ENCODE measurements around the gene TRMT6.

The TRMT6 gene

DNA sequence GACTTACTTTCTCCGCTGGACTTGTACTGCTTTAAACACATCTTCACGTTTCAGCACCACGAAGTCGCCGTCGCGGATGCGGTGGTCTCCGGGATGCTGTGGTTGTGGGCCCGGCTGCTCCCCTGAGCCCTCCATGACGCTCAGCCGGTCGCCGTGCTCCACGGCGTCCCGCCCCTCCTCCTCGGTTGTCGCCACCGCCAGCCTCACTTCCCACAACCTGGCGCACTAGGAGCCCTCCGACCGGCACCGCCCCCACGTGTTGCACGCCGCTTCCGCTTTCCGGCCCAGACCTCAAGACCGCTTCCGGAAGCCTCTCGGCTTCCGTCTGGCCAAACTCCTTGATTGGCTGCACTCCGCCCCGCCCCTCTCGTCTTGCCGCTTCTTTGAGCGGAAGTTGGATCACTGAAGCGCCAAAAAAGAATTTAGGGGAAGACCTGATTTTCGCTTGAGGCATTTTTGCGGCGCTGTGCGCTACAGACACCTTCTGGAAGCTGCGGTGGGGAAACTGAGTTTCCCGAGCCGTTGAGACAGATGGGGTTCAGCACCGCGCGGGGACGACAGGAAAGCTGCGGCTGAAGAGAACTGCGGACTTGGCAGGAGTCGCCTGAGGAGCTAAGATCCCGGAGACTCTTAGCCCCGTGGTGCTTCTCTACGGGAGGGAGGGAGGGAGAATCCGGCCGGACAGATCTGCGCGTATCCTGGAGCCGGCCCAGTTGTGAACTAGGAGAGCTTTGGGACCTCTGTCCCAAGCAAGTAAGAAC lies at the start of gene TRMT6, which contains the start of gene MCM8:
Gene TRMT6, minus strand, starts transcription at position 263 of the 761 bp plus-strand sequence. Its CDS starts 128 bp downstream, at position 135.
Gene MCM8, plus strand, starts transcription at position 382 of the 761 bp plus-strand sequence. CDS start 1,364 bp downstream, outside the sequence.
- DNase-seq = peak; percentile 97

- DNase-seq = no peak
Measured at GRCh38 chr20:5999783-6000182, 49.5 kb upstream of the TRMT6 start.

DNA sequence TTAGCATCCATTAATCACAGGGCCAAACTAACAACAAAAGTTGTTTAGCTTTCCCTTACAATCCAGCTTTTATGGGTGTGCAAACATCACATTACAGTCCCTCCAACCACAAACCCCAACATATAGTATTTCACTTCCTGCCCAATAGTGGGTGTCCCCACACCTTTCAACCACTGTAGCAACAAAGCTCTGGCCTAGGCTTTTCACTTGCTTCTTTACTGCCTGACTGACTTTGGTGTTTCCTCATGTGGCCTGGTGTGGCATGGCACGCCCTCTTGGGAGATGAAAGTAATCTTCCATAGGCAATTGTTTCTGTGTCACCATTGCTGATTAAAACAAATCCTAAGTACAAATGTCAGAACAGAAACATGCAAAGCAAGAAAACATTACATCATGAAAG lies 46.4 kb upstream of the TRMT6 start:
- no peak for DNase-seq

GRCh38 chr20:5991623-5992441 lies 41.5 kb upstream of the TRMT6 start:
- no peak for DNase-seq

GRCh38 chr20:5990946-5991345 lies 40.6 kb upstream of the TRMT6 start:
- DNase-seq = no peak

GRCh38 chr20:5989539-5989938 lies 39.2 kb upstream of the TRMT6 start:
- DNase-seq = no peak

GRCh38 chr20:5987383-5987782 lies 37.0 kb upstream of the TRMT6 start:
- DNase-seq = no peak

DNA sequence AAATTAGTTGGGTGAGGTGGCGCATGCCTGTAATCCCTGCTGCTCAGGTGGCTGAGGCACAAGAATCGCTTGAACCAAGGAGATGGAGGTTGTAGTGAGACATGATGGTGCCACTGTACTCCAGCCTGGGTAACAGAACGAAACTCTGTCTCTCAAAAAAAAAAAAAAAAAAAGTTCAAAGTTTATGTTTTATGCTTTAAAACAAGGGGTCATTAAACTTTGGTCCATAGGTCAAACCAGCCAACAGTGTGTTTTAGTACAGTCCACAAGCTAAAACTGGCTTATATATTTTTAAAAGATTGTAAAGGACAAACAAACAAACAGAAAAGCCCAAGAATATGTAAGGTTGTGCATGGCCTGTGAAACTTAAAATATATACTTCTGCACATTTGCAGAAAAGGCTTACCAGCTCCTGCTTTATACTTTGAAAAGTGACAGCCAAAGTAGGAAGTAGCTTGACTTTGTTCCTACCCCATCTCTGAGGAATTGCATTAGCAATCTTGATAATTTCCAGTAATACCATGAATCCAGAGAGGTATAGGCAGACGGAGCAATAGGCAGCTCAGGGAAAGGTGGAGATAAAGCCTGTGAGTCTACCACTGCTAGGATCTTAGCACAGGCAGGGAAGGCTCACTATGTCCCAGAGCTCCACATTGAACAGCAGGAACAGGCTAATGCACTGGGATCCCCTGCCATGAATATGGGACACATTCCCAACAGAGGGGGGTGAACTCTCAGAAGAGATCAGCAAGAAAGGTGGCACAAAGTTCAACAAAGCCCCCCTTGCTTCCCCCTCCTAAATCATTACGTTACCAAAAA lies 30.6 kb upstream of the TRMT6 start:
- DNase-seq = no peak

GRCh38 chr20:5979801-5980200 lies 29.5 kb upstream of the TRMT6 start:
- DNase-seq = no peak

- no peak for DNase-seq
Measured at GRCh38 chr20:5977975-5978374, 27.6 kb upstream of the TRMT6 start.

- DNase-seq = no peak
Measured at GRCh38 chr20:5977223-5977622, 26.9 kb upstream of the TRMT6 start.

- no peak for DNase-seq
Measured at GRCh38 chr20:5975778-5976177, 25.4 kb upstream of the TRMT6 start.

GRCh38 chr20:5974531-5974930 lies 24.2 kb upstream of the TRMT6 start:
- no peak for DNase-seq

- no peak for DNase-seq
Measured at GRCh38 chr20:5973971-5974370, 23.6 kb upstream of the TRMT6 start.

- no peak for DNase-seq
Measured at GRCh38 chr20:5973172-5973571, 22.8 kb upstream of the TRMT6 start.

DNA sequence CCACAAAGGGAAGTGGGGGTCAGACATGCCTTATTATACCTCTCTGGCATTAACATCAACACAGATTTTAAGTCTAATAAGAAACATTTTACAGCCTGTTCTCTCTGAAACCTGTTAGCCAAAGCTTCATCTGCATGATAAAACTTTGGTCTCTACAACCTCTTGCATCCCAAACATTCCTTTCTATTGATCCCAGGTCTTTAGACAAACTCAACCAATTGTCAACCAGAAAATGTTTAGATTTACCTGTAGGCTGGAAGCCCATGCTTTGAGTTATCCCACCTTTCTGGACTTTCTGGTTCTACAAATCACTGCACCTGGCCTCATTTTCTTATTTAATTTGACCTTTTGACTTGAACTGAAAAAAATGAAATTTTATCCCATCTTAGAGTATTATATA lies 20.9 kb upstream of the TRMT6 start:
- DNase-seq = no peak

DNA sequence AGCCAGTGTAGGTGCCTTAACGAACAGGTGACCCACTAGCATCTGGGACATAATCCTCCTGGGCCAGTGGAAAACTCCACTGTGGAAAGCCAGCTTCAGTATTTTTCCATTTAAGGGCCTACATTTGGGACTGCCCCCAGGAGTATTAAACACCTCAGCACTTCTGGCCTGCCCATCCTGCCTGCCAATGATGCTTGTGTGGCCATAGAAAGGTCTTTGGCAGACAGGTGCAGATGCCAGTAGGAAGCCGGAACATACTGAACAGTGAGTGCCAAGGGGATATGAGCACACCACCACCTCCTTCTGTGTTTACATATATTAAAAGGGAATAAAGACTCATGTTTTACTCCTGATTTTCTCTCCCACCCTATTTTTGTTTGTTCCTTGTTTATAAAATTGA lies 20.0 kb upstream of the TRMT6 start:
- no peak for DNase-seq

DNA sequence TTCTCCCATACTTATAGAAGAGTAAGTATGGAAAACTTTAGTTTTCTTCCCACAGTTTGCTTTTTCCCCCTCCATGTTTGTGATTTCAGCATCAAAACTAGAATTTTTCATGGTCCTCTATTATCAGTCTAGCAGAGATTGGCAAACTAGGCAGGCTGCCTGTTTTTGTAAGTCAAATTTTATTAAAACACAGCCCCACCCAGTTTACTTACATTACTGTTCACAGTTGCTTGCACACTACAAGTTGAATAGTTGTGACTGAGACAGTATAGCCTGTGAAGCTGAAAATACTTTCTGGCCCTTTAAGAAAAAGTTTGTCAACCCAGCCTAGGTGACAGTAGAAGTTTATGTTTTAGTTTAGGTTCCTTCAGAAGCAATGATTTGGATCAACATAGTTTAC lies 19.6 kb upstream of the TRMT6 start:
- no peak for DNase-seq

DNA sequence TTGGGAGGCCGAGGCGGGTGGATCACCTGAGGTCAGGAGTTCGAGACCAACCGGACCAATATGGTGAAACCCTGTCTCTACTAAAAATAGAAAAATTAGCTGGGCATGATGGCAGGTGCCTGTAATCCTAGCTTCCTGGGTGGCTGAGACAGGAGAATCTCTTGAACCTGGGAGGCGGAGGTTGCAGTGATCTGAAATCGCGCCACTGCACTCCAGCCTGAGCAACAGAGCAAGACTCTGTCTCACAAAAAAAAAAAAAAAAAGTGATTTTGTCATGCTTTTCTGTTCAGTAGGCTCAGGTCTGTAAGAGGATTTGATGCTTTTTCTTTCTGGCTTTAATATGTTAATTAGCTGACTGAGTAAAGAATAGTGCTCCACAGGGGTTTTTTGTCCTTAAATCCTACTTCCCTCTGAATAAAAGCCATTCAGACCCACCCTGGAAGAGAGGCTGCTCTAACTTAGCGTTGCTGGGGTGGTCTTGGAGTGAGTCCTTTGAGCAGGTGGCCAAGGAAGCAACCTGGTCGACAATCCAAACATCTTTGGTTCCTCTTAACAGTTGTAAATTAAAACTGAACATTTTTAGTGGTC lies 19.1 kb upstream of the TRMT6 start:
- DNase-seq = no peak

DNA sequence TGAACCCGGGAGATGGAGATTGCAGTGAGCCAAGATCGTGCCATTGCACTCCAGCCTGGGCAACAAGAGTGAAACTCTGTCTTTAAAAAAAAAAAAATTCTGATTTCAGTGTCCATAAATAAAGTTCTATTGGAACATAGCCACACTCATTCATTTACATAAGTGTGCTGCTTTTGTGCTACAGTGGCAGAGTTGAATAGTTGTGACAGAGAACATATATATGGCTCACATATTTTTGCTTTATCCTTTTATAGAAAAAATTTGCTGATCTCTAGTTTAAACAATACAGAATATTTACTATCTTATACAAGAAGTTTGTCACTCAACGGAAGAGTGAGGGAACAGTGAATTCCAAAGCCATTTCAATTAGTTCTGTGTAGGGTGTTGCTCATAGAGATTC lies 18.1 kb upstream of the TRMT6 start:
- DNase-seq = no peak

GRCh38 chr20:5967469-5967868 lies 17.1 kb upstream of the TRMT6 start:
- no peak for DNase-seq

DNA sequence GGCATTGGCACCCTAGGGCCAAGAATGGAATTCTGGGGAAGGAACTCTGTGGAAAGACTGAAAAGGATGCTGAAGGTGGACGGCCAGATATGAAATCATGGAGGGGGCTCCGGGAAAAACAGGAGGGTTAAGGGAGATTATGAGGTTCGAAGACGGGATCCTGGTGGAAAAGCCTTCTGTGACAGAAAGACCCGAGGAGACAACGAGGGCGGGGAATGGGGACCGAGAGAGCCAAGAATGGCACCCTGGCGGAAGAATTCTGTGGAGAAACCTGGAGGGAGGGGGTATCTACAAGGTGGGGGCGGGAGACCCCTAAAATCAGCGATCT lies 426 bp downstream of the TRMT6 start:
- no peak for DNase-seq

DNA sequence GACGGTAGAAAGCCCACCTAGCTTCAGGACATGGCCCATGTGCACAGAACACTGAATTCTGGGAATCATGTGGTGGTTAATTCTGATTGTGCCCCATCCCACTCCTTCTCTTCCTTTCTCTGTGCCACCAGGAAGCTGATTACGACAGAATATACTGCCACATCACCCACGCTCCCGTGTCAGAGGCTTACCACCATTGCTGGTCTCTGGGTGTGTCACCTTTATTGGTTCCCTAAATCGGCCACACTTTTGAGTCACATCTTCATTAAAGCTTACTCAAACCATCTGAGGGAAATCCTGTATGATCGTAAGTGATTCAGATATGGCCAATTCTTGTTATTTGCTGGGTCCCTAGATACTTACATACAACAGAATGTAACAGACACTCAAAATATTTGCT lies 3.1 kb downstream of the TRMT6 start:
- DNase-seq = peak; percentile 68
